Middle frontal gyrus (tissue), 1 donor: ENCODE results near the gene DFFA.

Experiments
- DNase-seq: peaks from one replicate; pipeline ENCODE4 v3.0.0-alpha.2; 2015; ENCODE audit warnings: low spot score; ENCODE audit errors: extremely low spot score

Gene DFFA

DNA sequence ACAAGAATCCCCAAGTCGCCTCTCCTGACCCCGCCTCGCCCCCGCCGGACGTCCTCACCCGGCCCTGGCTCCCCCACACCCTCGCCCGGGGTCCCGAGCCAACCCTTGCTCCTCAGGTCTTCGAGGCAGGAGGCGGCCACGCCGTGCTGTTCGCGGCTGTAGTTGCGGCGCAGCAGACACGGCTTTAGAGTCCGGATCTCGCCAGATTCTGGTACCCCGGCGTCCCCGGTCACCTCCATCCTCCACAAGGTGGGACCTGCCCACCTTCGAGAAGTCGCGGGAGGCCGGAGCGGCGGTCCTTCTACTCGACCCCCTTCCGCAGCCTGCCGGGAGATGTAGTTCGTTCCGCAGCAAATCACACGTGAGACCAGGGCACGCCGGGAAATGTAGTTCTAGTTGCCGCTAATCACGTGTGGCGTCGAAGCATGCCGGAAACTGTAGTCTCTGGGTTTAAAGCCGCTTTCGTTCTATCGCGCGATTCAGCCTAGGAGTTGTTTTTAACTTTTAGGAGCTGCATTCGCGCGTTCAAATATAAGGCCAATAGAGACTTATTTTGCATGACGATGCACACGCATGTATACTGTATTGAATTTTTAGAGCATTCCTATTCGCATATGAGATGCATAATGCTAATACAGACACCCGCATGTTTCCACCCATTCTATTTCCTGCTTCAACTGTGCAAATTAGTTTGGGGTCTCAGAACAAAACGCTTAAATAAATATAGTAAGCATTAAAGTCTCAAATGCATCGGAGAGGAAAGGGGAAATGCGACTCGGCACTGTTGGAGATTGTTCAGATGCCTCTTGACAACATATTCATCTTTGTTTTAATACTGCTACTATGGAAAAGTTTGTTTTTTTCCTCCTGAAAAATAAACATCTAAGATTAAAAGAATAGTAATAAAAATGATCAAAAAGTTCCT is at the start of gene DFFA:
Gene DFFA (minus strand): TSS at position 310 of the 925 bp plus-strand sequence. CDS start 71 bp downstream, at position 239.
- peak; percentile 94 for DNase-seq

DNA sequence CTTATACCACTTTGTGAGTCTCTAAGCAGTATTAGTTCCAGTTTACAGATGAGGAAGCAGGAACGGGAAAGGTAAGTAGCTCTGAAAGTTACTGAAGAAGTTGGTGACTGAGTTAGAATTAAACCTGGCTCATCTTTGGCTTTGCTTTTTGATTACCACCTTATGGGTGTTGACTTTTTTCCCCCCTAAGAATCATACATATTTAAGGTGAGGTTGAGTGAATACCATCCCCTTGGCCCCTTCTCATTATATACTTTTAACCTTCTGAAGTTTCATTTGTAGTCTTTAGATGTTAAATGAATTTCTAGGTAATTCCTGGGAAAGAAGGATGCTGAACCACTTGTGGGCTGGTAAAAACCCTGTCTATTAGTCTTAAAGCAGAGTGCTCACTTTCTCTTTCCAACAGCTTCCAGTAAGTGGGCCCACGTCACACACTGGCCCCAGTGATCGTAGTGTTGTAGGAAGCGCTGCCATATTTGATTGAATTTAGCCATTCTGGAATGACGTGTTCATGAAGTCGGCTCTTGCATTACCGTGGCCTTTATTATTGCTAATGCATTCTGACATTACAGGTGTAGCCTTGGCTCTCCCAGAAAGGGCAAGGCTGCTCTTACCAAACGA is 49.3 kb upstream of the DFFA start:
- DNase-seq, result no peak

GRCh38 chr1:10520952-10521351 is 48.6 kb upstream of the DFFA start:
- DNase-seq, result no peak

GRCh38 chr1:10520497-10520896 is 48.2 kb upstream of the DFFA start:
- no peak for DNase-seq

GRCh38 chr1:10519016-10519417 is 46.7 kb upstream of the DFFA start:
- no peak for DNase-seq

- DNase-seq, result no peak
These were observed 45.3 kb upstream of the DFFA start for GRCh38 chr1:10517677-10517982.

GRCh38 chr1:10516925-10517676 is 44.8 kb upstream of the DFFA start:
- DNase-seq, result no peak

DNA sequence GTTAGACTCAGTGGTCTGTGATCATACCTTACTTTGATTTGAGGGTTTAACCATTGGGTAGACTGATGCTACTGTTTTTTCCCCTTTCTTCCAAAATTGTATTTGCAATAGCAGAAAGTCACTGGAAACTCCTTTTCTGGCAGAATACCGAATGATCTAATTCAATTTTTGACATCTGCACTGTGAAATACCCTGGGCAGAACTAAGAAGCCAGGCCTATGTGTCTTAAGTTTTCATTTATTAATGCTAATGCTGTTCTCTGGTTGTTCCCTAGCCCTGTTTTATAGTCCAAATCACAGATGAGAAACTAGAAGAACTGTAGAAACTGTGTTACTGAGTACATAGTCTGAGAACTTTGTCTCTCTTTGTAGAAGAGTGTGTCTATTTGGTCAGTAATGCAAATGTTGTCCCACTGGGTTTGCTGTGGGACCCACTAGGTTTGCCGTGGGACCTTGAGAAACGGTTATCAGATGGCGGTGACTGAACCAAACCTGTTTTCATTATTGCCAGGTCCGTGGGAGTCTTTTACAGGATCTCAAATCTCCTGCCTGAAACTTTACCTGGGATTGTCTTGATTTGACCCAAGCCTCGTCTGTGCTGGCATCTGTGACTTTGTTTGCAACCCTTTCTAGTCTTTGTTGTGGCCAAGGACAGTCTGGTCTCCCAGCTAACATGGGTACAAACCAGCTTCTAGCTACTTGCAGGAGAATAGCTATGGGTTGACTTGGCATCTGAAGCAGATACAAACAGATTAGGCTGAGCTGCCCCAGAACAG is 43.8 kb upstream of the DFFA start:
- no peak for DNase-seq

GRCh38 chr1:10515301-10515975 is 43.1 kb upstream of the DFFA start:
- DNase-seq, result no peak

GRCh38 chr1:10514490-10515235 is 42.3 kb upstream of the DFFA start:
- no peak for DNase-seq

GRCh38 chr1:10513199-10513598 is 40.9 kb upstream of the DFFA start:
- no peak for DNase-seq

DNA sequence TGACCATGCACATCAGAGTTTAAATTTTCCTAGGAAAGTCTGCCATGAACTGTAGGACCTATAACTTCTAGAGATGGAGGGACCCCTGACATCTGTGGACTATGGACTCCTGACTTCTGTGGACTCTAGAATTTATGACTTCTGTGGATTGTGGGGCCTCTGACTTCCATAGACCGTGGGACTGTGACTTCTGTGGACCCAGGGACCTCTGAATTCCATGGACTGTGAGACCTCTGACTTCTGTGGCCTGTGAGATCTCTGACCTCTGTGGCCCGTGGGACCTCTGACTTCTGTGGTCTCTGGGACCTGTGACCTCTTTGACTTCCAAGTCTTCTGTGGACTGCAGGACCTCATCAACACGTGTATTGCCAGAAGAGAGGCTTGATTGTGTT is 39.2 kb upstream of the DFFA start:
- no peak for DNase-seq

DNA sequence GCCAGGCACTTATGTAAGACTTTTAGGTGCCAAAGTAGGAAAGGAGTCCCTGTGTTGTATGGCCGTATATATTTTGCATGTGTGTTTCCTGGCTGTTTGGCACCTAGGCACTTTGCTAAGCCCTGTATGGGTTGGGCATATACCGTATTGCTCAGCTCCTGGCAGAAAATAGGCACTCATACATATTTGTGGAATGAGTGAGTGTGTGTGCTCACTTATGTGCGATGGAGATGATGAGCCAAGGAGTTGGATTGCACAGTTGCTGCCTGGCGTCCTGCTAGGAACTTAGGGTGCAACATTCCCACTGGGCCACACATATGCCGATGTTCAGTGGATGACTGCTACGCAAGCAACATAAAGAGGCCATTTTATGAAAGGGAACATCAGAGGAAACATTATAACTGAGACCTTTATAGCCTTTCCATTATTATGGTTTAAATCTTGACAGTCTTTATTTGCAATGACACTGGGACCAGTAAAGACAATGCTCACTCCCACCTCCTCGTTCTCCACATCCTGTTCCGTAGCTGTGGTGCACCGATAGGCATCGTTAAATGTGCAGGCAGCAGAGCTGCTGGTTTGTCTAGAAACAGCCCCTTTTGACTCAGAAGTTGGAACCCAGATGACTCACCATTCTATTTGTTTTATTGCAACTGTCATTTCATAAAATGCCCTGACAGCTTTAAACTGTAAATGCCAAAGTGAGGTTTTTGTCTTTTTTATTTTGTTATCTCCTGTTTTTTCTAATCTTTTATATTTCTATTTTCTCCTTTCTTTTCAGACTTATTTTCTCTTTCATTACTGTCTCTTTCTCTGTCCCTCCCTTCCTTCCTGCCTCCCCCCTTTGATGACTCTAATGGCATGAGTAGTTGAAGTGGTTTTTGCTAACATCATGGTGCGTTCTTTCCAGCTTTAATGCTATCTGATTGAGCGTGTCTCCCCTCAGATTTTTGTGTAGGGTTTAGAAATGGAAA is 38.5 kb upstream of the DFFA start:
- peak; percentile 12 for DNase-seq

DNA sequence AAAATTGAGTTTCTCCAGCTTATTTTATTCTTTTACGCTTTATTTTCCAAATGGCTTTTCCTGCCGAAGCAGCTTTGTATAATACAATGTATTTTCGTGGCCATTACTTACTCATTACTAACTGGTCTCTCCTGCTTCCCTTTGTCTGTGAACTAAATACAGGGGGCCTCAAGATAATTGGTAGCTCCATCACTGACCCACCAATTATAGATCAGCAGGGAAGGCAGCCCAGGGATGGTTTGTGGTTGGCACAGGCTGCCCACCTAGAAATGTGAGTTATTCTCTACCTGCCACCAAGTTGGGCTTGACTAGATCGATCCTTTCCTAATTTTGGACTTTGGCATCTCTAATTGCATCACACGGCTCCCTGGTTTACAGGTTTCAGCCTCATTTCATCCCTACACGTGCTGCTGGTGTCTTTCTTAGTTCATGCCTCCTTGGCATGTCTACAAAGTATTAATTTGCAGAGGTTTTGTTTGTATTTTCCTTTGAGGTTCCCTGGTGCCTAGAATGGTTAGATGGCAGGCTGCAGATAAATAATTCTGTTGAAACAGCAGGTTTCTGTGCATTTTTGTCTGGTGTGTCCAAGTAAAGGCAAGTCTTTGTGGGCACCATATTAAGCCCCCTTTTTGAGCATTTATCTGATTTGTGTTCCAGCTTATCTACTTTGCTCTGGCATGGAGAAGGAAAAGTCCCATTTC is 37.6 kb upstream of the DFFA start:
- no peak for DNase-seq

DNA sequence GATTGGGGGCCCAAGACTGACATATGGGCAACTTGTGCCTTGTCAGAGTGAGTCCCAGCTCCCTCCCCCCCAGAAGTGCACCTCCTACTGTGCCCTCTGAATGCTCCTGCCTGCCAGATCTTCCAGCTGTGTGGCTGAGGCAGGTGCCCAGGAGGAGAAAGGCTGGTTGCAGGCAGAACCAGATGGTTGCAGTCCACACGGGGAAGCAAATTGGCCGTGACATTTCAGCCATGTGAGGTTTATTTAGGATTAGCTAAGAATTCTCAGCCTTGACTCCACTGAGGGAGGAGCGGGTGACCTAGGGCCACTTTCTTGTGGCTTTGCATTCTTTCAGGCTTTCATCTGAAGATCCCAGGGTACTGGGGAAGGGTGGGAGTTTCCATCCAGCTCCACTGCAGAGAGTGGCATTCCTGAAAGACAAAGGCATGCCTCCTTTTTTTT is 36.2 kb upstream of the DFFA start:
- no peak for DNase-seq

DNA sequence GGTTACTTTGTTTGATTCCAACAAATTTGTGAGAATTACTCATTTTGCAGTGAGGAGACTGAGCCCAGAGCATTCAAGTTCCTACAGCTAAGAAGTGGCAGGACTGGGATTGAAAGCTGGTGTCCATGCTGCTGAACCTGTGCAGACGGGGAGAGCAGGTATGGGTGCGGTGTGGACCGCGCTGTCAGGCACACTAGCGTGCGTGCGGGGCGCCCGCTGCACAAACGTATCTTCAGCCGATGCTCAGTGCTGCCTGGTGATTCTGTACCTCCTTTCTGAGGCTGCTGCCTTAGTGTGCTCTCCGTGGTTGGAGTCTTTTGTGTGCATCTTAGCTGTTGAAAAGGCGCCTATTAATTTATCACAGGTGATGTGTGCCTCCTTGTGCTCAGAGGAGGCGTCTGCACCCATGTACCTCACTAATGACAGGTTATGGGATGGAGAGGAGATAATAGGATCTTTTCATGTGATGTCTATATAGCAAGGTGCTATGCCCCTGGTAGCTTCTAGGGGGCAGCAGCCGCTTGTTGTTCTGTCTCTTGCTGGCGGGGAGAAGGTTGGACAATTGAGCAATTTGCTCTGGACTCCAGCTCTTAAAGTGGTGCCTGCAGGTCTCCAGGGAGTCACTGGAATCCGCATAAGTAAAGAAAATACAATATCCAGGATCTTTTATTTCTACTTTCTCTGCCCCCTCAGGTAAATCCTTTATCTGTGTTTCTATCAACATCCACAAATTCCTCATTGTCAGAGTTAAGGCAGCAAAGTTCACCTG is 35.0 kb upstream of the DFFA start:
- peak; percentile 18 for DNase-seq

DNA sequence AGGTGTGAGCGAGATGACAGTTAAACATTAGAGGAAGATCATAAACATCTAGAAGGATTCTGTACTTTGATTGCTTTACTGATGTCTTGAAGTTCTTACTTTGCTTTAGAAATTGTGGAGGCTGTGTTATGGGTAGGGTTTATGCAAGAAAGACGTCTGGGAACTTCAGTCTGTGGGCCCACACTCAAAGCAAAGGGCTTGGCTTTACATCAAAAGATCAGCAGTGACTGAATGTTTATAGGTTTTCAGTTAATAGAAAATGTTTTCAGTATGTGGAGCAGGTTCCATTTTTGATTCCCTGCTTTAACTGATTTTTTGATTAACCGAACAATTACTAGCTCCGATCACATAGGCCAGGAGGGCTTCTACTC is 34.3 kb upstream of the DFFA start:
- DNase-seq, result no peak
